ENCODE data around the gene BANF2.
"Not testable (repeated sequence)": the region's sequence is repeated elsewhere in the genome, so short reads cannot be mapped to it uniquely, and the experiment has no call there.

Gene BANF2

DNA sequence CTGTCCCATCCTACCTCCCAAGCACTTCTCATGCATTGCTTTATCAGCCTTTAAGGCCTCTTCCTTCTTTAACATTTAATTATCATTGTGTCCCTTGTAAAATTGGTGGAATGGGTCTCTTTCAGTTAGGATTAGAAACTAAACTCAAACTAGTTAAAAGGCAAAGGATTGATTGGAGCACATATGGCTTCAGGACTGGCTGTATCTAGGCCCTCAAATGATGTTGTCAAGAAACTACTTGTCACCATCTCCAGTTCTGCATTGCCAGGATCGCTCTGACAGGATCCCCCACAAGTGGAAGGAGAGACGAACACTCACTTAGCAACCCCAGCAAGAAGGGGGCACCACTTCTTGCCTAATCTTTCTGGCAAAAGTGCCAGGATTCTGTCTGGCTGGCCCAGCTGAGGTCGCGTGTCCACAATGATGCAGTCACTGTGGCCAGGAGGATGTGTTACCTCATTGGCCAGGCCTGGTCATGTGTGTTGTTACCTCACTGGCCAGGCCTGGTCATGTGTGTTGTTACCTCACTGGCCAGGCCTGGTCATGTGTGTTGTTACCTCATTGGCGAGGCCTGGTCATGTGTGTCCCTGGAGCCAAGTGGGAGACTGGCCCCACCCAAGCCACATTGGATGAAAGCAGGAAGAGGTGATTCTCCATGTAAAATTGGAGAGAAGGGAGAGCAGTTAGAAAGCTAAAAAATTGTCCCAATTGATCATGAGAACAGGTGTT is 5.0 kb downstream of the BANF2 start:
- H3K4me3 ChIP-seq: no peak overlapping the region
- H3K9ac ChIP-seq: no peak overlapping the region
- peak overlapping the region; percentile 59 for H3K4me2 ChIP-seq
- H3K36me3 ChIP-seq: no peaks in the 10 kb centered on the region
- H3K27ac ChIP-seq: no peak overlapping the region
- no peaks in the 10 kb centered on the region for H4K20me1 ChIP-seq
- H3K4me1 ChIP-seq: peaks cover 11% of the 10 kb centered on the region
- H3K9me3 ChIP-seq: no peaks in the 10 kb centered on the region
- no peaks in the 10 kb centered on the region for H3K27me3 ChIP-seq
- no peak for TF ChIP-seq Cebpa-rat (IDR thresholded peaks at IDR 0.05)

DNA sequence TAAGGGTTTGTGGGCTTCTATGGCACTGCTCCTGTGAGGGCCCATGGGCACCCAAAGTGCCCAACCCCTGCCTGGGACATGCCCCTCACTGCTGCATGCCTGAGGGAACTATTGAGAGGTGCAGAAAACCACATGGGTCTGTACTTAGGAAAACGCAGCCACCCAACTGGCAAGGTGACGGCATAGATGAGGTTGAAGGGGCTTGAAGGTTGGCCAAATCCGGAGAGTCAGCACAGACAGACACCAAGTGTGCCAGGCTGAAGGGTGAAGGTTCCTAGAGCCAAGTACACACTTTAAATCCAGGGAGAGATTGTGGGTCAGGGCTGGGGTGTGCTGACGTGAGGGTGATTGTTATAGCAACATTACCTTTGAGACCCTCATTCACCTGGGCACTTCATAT is 6.2 kb downstream of the BANF2 start:
- Histone ChIP-seq H3K27me3 (no peaks in the 10 kb centered on the region), H3K4me1 (peaks cover 21% of the 10 kb centered on the region), H3K36me3 (no peaks in the 10 kb centered on the region), H3K9ac (no peak overlapping the region), H4K20me1 (no peaks in the 10 kb centered on the region), H3K4me2 (no peak overlapping the region), H3K27ac (no peak overlapping the region), H3K4me3 (no peak overlapping the region), H3K9me3 (no peaks in the 10 kb centered on the region)
- no peak for TF ChIP-seq Cebpa-rat (IDR thresholded peaks at IDR 0.05)

DNA sequence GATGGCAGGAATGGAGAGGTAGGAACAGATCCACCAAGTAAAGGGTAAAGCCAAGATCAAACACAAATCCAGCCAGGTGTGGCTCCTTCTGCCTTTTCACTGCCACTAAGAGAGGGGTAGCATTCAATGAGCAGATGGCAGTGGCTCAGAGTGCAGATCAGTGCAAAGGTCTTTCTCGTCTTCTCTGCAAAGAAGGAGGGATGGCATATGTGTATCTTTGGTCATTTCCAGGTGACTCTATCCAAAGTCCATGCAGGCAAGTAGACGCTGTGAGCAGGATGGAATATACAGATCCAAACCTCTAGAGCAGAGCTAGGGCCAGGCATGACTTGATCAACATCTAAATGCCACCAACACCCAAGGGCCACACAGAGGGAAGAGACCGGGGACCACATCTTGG is 6.9 kb downstream of the BANF2 start:
- no peaks in the 10 kb centered on the region for H4K20me1 ChIP-seq
- no peaks in the 10 kb centered on the region for H3K9me3 ChIP-seq
- H3K27me3 ChIP-seq: no peaks in the 10 kb centered on the region
- no peaks in the 10 kb centered on the region for H3K36me3 ChIP-seq
- no peak overlapping the region for H3K4me3 ChIP-seq
- H3K4me1 ChIP-seq: peaks cover 28% of the 10 kb centered on the region
- no peak overlapping the region for H3K9ac ChIP-seq
- TF ChIP-seq Cebpa-rat (IDR thresholded peaks at IDR 0.05): no peak
- no peak overlapping the region for H3K4me2 ChIP-seq
- no peak overlapping the region for H3K27ac ChIP-seq

DNA sequence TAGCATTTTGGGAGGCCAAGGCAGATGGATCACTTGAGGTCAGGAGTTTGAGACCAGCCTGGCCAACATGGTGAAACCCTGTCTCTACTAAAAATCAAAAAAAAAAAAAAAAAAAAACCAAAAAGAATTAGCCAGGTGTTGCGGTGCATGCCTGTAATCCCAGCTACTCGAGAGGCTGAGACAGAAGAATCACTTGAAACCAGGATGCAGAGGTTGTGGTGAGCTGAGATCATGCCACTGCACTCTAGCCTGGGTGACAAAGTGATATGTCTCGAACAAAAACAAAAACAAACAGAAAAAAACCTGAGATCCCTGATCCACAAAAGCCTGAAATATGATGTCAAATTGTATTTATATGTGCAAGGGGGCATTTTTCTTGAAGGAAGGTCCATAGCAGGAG is 8.2 kb downstream of the BANF2 start:
- H3K4me2 ChIP-seq, H3K27ac ChIP-seq, H3K27me3 ChIP-seq, H3K36me3 ChIP-seq, H3K4me3 ChIP-seq, H3K9me3 ChIP-seq, H4K20me1 ChIP-seq, H3K9ac ChIP-seq: not testable (repeated sequence)
- H3K4me1 ChIP-seq: peaks cover 38% of the 10 kb centered on the region

DNA sequence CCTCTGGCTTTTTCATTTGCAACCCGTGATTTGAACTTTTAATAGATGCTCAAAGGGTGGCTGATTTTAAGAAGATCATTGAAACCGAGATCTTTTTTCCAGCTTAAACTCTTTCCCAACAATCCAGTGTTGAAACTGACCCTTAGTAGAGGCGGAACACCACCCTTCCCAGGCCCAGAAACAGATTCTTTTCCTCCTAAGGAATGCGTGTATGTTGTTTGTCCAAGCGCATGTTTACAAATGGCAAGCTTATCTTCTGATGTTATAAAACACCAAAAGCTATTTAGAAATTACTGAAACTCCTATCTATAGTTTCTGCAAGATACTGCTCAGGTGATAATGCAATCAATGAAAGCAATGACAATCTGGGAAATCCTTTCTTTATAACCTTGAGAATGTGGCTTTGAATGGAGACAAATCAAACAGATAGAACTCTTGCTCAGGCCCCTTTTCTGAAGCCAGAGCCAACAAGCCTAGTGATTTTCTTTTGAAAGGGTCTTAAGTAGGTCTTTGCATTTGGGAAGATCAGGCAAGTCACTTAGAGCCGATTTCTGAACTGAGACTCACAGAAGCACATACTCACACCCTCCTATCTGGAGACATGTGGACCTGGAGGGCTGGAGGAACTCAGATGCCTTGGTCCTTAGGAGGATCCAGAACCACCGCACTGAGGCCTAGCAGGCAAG is 9.1 kb downstream of the BANF2 start:
- Histone ChIP-seq H3K27me3 (no peaks in the 10 kb centered on the region), H3K9ac (no peak overlapping the region), H4K20me1 (no peaks in the 10 kb centered on the region), H3K4me2 (no peak overlapping the region), H3K4me1 (peaks cover 34% of the 10 kb centered on the region), H3K27ac (no peak overlapping the region), H3K9me3 (no peaks in the 10 kb centered on the region), H3K36me3 (no peaks in the 10 kb centered on the region), H3K4me3 (no peak overlapping the region)
- no peak for TF ChIP-seq Cebpa-rat (IDR thresholded peaks at IDR 0.05)

DNA sequence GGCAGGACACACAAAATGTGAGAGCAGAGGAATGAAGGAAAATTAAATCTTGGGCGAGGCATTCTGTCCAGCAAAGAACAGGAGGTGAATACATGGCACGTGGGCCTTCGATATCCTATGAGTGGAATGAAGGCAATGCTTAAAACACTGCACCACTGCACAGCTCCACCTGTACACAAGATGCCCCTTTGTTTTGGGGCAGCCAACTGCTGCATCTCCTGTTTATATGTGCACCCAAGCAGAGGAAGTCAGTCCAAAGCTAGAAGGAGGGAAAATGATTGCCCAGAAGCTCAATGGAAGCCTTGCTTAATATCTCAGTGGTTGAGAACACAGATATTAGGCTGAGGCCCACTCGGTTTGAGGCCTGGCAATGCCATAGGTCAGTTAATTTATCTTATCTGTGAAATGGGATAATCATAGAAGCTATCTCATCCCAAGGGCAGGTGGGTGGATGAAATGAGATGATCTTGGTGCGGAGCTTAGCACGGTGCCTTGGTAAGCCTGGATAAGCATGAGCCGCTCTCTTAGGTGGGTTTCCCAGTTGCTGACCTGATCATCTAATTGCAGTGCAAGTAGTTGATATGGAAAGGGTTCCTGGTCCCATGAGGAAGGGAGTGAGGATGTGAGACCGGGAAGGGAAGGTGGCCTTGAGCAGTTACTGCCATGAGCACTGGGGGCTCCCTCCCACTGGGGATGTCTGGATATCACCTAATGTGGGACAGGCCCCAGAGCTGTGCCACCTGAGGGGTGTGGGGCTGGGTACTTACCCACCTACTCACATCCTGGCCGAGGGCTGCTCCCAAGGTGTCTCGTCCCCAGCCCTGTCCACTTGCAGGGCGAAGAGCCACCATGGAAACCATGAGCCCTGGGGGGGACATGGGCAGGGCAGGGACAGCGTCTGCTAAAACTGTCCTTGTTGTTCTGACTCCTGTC is 9.9 kb downstream of the BANF2 start:
- no peaks in the 10 kb centered on the region for H4K20me1 ChIP-seq
- H3K36me3 ChIP-seq: no peaks in the 10 kb centered on the region
- no peak overlapping the region for H3K9ac ChIP-seq
- TF ChIP-seq Cebpa-rat (IDR thresholded peaks at IDR 0.05): no peak
- no peak overlapping the region for H3K27ac ChIP-seq
- no peaks in the 10 kb centered on the region for H3K27me3 ChIP-seq
- H3K4me3 ChIP-seq: no peak overlapping the region
- peaks cover 27% of the 10 kb centered on the region for H3K4me1 ChIP-seq
- H3K4me2 ChIP-seq: no peak overlapping the region
- no peaks in the 10 kb centered on the region for H3K9me3 ChIP-seq

DNA sequence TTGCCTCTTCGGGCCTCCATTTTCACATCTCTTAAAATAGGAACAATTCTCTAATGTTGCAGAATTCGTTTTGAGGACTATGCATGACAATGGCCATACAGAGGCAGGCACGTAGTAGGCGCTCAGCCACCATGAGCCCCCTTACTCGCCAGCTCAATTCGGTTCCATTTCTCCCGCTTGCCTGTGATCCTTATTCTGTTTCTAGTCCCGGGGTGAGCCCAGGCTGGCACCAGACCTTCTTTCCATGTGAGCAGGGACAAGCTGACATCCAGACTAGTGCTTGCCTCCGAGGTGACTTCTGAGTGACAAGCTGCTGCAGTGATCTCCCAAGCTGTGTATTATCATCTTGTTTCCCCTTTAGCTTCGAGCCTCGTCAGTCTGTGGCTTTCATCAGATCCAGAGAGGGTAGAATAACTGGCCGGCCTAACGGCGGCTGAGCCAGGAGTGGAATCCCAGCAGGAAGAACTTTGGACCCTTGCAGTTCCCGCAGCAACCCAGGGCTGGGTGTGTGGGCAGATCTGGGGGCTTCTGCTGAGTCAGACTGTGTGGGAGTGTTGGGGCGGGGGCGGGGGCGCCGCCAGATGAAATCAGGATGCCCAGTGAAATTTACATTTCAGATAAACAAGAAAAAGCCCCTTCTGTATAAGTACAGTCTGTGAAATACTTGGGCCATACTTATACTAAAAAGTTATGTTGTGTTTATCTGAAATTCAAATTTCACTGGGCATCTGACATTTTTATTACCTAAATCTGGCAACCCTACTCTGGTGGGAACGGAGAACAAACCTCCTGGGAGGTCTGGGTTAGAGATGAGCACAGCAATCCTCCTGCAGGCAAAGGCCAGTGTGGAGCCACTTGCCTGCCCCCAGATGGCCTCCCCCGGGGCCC is 10.9 kb downstream of the BANF2 start:
- H3K9me3 ChIP-seq: no peaks in the 10 kb centered on the region
- H4K20me1 ChIP-seq: no peaks in the 10 kb centered on the region
- peak overlapping the region; percentile 82 for H3K4me2 ChIP-seq
- H3K4me3 ChIP-seq: no peak overlapping the region
- 0 out of 2 replicates have a peak overlapping the region, but pooled peaks have one; percentile 3 for H3K9ac ChIP-seq
- H3K27ac ChIP-seq: peak overlapping the region; percentile 61; the same call in 1 of the 2 replicates
- TF ChIP-seq Cebpa-rat (IDR thresholded peaks at IDR 0.05): no peak
- H3K4me1 ChIP-seq: peaks cover 27% of the 10 kb centered on the region
- no peaks in the 10 kb centered on the region for H3K27me3 ChIP-seq
- no peaks in the 10 kb centered on the region for H3K36me3 ChIP-seq

DNA sequence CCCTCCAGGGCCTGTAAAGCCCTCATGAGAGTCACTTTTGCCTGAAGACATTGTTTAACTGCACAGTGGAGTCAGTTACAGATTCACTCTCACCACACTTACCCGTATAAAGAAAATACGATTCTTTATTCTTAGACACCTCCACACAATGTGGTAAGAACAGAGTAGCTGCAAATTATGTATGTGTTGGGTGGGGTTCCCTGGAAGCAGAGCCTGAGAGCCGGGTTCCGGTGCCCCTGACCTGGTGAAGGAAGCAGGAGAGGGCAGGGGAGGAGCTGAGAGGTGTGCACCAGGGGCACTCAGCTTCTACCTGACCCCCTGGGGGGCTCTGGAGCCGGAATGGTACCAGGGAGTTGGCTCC is 11.5 kb downstream of the BANF2 start:
- H3K4me2 ChIP-seq: peak overlapping the region; percentile 82

DNA sequence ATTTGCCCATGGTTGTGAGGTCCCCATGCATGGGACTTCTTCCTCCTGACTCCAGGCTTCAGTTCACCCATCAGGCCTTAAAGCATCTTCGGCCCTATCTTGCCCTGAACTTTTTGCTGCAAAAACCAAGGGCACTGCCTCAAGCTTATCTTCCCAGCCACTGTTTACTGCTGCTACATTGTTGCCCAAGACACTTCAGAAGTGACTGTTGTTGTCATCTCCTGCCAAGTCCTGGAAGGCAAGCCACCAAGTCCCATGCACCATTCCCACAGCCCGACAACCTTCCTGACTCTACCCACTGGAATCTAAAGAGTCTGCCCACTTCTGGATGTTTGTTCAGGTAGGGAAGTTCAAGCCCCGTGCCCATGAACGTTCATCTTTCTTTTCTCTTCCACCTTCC is 12.4 kb downstream of the BANF2 start:
- H3K4me1 ChIP-seq: peaks cover 27% of the 10 kb centered on the region

More for the DNA sequence above, 11.5 kb downstream of the BANF2 start:
- H3K4me3 ChIP-seq: no peak overlapping the region
- no peaks in the 10 kb centered on the region for H3K27me3 ChIP-seq
- no peak for TF ChIP-seq Cebpa-rat (IDR thresholded peaks at IDR 0.05)
- no peaks in the 10 kb centered on the region for H3K9me3 ChIP-seq
- H3K27ac ChIP-seq: peak overlapping the region; percentile 61; the same call in 1 of the 2 replicates
- H3K4me1 ChIP-seq: peaks cover 27% of the 10 kb centered on the region
- H3K36me3 ChIP-seq: no peaks in the 10 kb centered on the region
- H3K9ac ChIP-seq: 0 out of 2 replicates have a peak overlapping the region, but pooled peaks have one; percentile 3
- no peaks in the 10 kb centered on the region for H4K20me1 ChIP-seq

More for the DNA sequence above, 12.4 kb downstream of the BANF2 start:
- no peak overlapping the region for H3K9ac ChIP-seq
- H3K27ac ChIP-seq: no peak overlapping the region
- H3K4me3 ChIP-seq: no peak overlapping the region
- no peaks in the 10 kb centered on the region for H3K27me3 ChIP-seq
- no peak for TF ChIP-seq Cebpa-rat (IDR thresholded peaks at IDR 0.05)
- H4K20me1 ChIP-seq: no peaks in the 10 kb centered on the region
- H3K4me2 ChIP-seq: peak overlapping the region; percentile 82
- H3K9me3 ChIP-seq: no peaks in the 10 kb centered on the region
- H3K36me3 ChIP-seq: no peaks in the 10 kb centered on the region

All from BLaER1 (cell line).